Stimulated activated CD8-positive, alpha-beta memory T cell treated with anti-CD3 and anti-CD28 coated beads, Interleukin-15, amount 100 ng/mL, for 24 hours (primary cell): ENCODE data around the gene CCT3.
"Not testable (repeated sequence)": the region's sequence is repeated elsewhere in the genome, so short reads cannot be mapped to it uniquely, and the experiment has no call there.

Experiments
- DNase-seq: peaks from one replicate; pipeline ENCODE4 v3.0.0-alpha.2; 2020; ENCODE audit warnings: low read depth

CCT3 gene

DNA sequence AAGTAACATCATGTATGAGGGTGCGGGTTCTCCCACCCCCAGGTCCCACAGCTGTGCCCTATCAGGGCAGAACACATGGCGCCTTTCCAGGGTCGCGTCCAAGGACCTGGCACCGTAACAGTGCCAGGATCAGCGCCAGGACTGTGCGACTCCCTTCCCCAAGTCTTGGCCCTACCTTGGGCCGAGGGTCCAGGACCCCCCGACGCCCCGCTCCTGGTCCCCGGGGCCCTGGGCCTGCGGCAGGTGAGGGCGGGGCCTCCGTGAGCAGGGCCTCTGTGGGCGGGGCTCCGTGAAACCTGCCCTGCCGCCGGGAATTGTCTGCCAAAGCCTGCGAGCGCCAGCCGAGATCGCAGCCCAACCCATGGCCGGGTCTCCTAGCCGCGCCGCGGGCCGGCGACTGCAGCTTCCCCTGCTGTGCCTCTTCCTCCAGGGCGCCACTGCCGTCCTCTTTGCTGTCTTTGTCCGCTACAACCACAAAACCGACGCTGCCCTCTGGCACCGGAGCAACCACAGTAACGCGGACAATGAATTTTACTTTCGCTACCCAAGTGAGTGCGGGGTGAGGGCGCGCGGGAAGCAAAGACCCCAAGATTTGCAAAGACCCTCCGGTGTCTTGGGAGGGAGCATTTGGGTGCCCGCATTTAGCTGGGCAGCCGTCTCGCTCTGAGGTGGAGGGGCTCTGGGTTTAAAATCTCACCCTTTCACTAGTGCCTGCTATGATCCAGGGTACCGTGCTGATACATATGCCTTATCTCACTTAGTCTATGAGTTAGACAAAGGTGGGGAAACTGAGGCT is 31.0 kb upstream of the CCT3 start, which contains the start of gene RHBG:
Gene RHBG, plus strand, starts transcription at position 323 of the 796 bp plus-strand sequence. Its CDS starts 39 bp downstream, at position 362.
- DNase-seq: no peak

DNA sequence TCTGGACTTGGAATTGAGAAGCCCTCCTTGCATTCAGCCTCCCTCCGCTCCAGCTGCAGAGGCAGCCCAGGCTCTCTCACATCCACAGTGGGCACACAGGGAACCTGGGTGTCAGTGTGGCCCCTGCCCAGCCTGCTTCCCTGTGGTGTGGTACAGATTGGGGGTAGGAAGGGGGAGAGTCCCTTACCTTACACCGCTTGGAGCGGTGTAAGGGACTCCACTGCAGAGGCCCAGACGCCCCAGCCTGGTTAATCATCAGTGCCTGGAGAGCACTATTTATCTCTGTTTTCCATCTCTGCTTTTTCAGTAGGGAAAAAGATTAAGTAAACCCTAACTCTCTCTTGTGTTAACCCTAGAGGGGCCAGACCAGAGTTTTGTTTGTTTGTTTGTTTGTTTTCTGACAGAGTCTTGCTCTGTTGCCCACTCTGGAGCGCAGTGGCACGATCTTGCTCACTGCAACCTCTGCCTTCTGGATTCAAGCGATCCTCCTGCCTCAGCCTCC is 30.1 kb upstream of the CCT3 start:
- no peak for DNase-seq

- no peak for DNase-seq
Measured at GRCh38 chr1:156367383-156368156, 29.5 kb upstream of the CCT3 start.

- DNase-seq: no peak
Measured at GRCh38 chr1:156366378-156367166, 28.5 kb upstream of the CCT3 start.

- no peak for DNase-seq
Measured at GRCh38 chr1:156365754-156366153, 27.7 kb upstream of the CCT3 start.

DNA sequence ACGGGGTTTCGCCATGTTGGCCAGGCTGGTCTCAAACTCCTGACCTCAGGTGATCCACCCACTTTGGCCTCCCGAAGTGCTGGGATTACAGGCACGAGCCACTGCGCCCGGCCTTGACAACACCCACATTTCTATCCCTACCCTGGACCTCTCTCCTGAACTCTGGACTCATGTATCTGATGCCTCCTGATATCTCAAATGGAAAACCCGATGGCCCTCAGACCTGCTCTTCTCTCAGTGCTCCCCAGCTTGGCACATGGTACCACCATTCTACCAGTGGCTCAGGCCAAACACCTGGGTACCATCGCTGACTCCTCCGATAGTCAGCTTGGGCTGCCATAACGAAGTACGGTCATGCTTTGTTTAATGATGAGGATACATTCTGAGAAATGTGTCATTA is 22.4 kb upstream of the CCT3 start:
- DNase-seq: no peak

GRCh38 chr1:156359973-156360372 is 21.9 kb upstream of the CCT3 start:
- no peak for DNase-seq

GRCh38 chr1:156359249-156359648 is 21.2 kb upstream of the CCT3 start:
- no peak for DNase-seq

DNA sequence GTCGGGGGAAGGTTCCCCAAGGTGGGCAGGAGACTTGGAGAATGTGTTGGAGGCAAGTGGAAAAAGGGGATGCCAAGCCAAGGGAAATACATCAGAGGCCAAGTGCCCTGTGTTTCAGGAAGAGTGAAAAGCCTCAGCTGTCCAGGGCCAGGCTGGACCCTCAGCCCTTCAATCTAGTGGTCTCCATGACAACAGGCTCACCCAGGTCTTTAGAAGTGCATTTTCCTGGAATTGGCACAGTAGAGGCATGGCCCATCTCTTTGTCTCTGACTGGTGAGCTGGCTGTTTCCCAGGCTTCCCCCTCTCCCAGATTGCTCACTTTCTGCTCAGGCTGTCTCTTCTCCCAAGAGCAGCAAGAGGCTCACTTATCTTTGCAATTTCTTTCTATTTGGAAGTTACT is 20.5 kb upstream of the CCT3 start:
- no peak for DNase-seq

- no peak for DNase-seq
Measured at GRCh38 chr1:156357977-156358376, 19.9 kb upstream of the CCT3 start.

- peak; percentile 27 for DNase-seq
Measured at GRCh38 chr1:156356875-156357534, 18.9 kb upstream of the CCT3 start.

- no peak for DNase-seq
Measured at GRCh38 chr1:156356262-156356874, 18.3 kb upstream of the CCT3 start.

- not testable (repeated sequence) for DNase-seq
Measured at GRCh38 chr1:156352481-156352880, 14.4 kb upstream of the CCT3 start.

- no peak for DNase-seq
Measured at GRCh38 chr1:156347331-156347730, 9.2 kb upstream of the CCT3 start.

DNA sequence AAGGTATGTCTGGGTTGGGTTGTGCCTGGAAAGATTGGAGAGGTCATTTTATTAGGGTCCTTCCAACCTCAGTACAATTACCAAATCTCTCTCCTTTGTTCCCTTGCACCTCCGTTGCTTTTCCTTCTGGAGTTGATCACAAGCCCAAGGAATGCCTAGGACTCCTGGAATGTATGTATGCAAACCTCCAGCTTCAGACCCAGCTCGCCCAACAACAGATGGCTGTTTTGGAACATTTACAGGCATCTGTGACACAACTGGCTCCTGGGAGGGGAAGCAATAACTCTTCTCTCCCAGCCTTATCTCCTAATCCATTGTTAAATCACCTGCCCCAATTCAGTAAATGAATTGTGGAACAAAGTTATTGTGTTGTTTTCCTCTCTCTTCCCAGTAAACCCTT is 8.5 kb upstream of the CCT3 start:
- DNase-seq: no peak

- not testable (repeated sequence) for DNase-seq
Measured at GRCh38 chr1:156346035-156346434, 7.9 kb upstream of the CCT3 start.

DNA sequence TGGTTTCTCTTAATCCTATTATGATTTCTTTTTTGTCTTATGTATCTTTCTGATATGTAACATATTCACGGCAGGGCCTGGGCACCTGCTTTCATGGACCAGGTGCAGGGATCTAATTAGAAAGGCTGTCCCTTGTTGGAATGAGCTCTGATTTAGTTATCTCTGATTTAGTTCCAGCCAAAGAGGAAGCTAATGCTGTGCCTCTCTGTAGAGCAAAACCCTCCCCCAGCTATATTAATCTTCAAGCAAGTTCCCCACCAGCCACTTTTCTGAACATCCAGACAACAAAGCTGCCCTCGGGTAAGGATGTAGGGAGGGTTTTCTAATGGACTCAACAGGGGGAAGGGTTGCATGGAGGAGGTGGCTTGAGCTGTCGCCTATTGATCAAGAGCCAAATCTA is 6.3 kb upstream of the CCT3 start:
- no peak for DNase-seq

- DNase-seq: no peak
Measured at GRCh38 chr1:156342166-156342955, 4.3 kb upstream of the CCT3 start.

DNA sequence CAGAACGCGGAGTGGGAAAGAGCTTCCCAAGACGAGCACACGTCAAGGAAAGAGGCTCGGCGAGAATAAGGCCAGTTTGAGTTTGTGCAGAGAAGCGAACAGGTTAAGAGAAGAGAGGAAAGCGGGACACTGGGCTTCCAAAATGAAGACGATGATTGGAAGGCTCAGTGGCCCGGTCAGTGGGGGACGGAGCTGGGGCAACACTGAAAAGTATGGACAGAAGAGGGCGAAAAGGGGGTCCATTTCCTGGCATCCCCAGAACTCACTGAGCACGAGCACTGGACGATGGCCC is 258 bp downstream of the CCT3 start:
- DNase-seq: no peak

- DNase-seq: no peak
Measured at GRCh38 chr1:156337052-156337887, 822 bp downstream of the CCT3 start.
